Body of pancreas (tissue), 4 donors: Measurements from ENCODE around the gene DBF4B. TPM values are rescaled to one million over a fixed set of nuclear protein-coding genes. Genes with fewer than 3 reads are reported as not detected.

ENCODE experiments used
- ATAC-seq: fragments of 150-250 bp; one replicate; pipeline ENCODE4 v1.9.1; 2016
- DNase-seq, 4 donors: peaks; one replicate each; pipeline ENCODE4 v3.0.0-alpha.2; 2019
- H3K27ac ChIP-seq, 4 donors: fragments of 200-600 bp; sonication (generic); 1 replicate in 3 of 4; 2 replicates in 1 of 4; pipeline versions ENCODE4 v1.5.1 to v1.6.1; 2016 to 2019; ENCODE audit warnings: mild to moderate bottlenecking in 1 of 4, mixed read lengths in 1 of 4, moderate library complexity in 1 of 4
- H3K27me3 ChIP-seq, 2 donors: fragments of 200-600 bp; sonication (generic); one replicate each; pipeline ENCODE4 v1.6.0; 2016; ENCODE audit warnings: mild to moderate bottlenecking in 1 of 2
- H3K36me3 ChIP-seq, 2 donors: fragments of 200-600 bp; sonication (generic); replicated peaks in 1 of 2; 2 replicates each; pipeline ENCODE4 v1.5.1; 2016; ENCODE audit warnings: low read depth in 2 of 2; ENCODE audit not compliant: insufficient read depth in 1 of 2
- H3K4me1 ChIP-seq: fragments of 200-600 bp; sonication (generic); one replicate; pipeline ENCODE4 v1.6.0; 2016
- H3K4me3 ChIP-seq, 2 donors: fragments of 200-600 bp; sonication (generic); 1 replicate in 1 of 2; 2 replicates in 1 of 2; pipeline ENCODE4 v1.5.1; 2016 to 2019
- H3K9me3 ChIP-seq, 3 donors: fragments of 200-600 bp; sonication (generic); 1 replicate in 2 of 3; 2 replicates in 1 of 3; pipeline ENCODE4 v1.5.1; 2016
- CTCF ChIP-seq, 7 experiments: fragments of 450-650 bp in 4 of 7; fragments of 200-600 bp in 3 of 7; sonication (generic) in 3 of 7; IDR thresholded peaks; one replicate each; pipeline ENCODE4 v1.5.1; 2016 to 2019; ENCODE audit warnings: antibody characterized with exemption in 7 of 7
- POLR2A ChIP-seq, 3 donors: fragments of 450-650 bp; IDR thresholded peaks; one replicate each; pipeline ENCODE4 v1.6.1; 2016; ENCODE audit warnings: antibody characterized with exemption in 3 of 3, mild to moderate bottlenecking in 2 of 3
- WGBS, 2 donors: methylation state at CpG; one replicate each; pipeline ENCODE4 v1.1.5; 2017; 5-methylcytosine and 5-hydroxymethylcytosine counted together
- intact Hi-C: fragments of 100-400 bp; cut with DNase I; formaldehyde crosslinking; loops from one replicate; pipeline ENCODE4 v1.15.1; 2023
- small RNA-seq: library from RNA; depleted of rRNA; stranded (forward); fragments of <200 nt; gene quantifications from one replicate; pipeline ENCODE3, GENCODE V24; 2016
- total RNA-seq, 2 donors: library from RNA; depleted of rRNA; stranded (reverse); fragments of >200 nt; gene quantifications; one replicate each; pipeline ENCODE4 v1.1.0, GENCODE V29; 2016

The DBF4B gene
- total RNA-seq, 2 donors from 2014 or later: 2.0 to 3.4 TPM

DNA sequence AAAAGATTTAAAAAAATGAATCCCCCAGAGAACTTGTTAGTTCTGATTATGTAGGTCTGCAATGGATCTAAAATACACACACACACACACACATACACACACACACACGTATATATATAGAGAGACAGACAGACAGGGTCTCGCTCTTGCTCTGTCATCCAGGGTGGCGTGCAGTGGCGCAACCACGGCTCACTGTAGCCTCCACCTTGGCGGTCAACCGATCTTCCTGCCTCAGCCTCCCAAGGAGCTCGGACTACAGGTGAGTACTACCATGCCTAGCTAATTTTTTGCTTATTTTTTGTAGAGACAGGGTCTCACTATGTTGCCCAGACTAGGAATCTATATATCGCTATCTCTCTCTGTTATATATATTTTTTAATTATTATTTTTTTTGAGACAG is 88.3 kb downstream of the DBF4B start:
- Histone ChIP-seq H3K27me3 (no peaks in the 10 kb centered on the region), H3K27ac (no peak overlapping the region), H3K4me1 (no peaks in the 10 kb centered on the region), H3K4me3 (no peak overlapping the region), H3K9me3 (no peaks in the 10 kb centered on the region), H3K36me3 (no peaks in the 10 kb centered on the region)
- no peak for ATAC-seq
- no peak for DNase-seq
- WGBS, 2 donors: 84 to 88% methylated on average over 9 of the region's 9 CpGs
- TF ChIP-seq CTCF (IDR thresholded peaks at IDR 0.05): no peak
- TF ChIP-seq POLR2A (IDR thresholded peaks at IDR 0.05): no peak
- intact Hi-C loops: no loop called here

DNA sequence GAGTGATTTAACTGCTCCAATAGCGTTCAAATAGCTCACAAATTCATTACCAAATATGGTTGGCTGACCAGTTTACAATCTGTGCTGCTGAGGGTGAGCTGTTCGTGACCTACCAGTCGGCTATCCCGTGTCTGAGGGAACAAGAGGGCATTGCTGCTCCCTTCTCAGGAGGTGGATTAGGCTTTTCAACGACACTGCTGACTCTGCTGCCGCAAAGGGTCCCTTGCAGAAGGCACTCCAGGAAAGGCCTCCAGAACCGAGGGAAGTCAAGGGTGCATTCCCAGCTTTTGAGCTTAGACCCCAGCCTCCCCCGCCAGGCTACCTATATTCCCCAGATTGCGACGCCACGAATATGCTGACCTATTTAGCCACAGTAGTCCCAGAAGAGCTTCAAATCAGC is 89.3 kb downstream of the DBF4B start:
- DNase-seq (no peak), ATAC-seq (no peak)
- Histone ChIP-seq H3K9me3 (no peaks in the 10 kb centered on the region), H3K4me3 (no peak overlapping the region), H3K4me1 (no peaks in the 10 kb centered on the region), H3K27ac (no peak overlapping the region), H3K27me3 (no peaks in the 10 kb centered on the region), H3K36me3 (no peaks in the 10 kb centered on the region)
- 76 to 80% methylated on average over 10 to 11 of the region's 11 CpGs for WGBS, 2 donors
- TF ChIP-seq POLR2A (IDR thresholded peaks at IDR 0.05) (no peak), CTCF (IDR thresholded peaks at IDR 0.05) (no peak)
- intact Hi-C loops: no loop called here

DNA sequence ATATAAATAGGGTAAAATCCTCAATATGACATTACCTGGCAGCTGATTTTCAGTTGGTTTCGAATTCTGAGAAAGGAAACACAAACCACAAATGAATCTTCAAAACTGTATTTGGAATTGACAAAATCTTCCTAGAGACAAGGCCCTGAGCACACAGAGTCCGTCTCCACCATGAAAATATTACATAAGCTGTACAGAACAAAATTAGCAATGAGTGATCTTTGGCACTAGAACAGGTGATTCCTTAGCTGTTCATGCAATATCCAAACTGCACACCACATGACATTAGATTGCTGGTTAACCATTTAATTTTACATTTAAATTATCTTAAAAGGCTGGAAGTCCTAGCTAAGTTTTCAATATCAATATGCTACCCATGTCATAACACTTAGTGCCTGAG is 89.9 kb downstream of the DBF4B start:
- H3K27ac ChIP-seq: no peak overlapping the region
- no peaks in the 10 kb centered on the region for H3K36me3 ChIP-seq
- TF ChIP-seq POLR2A (IDR thresholded peaks at IDR 0.05): no peak
- ATAC-seq (no peak), DNase-seq (no peak)
- no peak overlapping the region for H3K4me3 ChIP-seq
- no peaks in the 10 kb centered on the region for H3K27me3 ChIP-seq
- intact Hi-C loops: no loop called here
- no peaks in the 10 kb centered on the region for H3K4me1 ChIP-seq
- 49 to 57% methylated on average over 2 of the region's 2 CpGs for WGBS, 2 donors
- H3K9me3 ChIP-seq: no peaks in the 10 kb centered on the region

Small RNA genes within 50 kb of the gene (small RNA-seq; reads per million reads assigned to genes)
- gene RN7SL819P: not detected

Other genes with a start within 250 kb of the DBF4B start
- gene GPATCH8, start 205.3 kb upstream of the DBF4B start, total RNA-seq: 10 to 100 TPM; 25.7 to 33.9 TPM
- under 1 TPM in 1 of 2 donors, not detected in 1; 0.52 TPM for gene FZD2, start 151.2 kb upstream of the DBF4B start, total RNA-seq
- not detected for gene MEIOC, start 52.2 kb upstream of the DBF4B start, total RNA-seq
- 1 to 10 TPM; 5.9 to 7.0 TPM for gene CCDC43, start 18.9 kb upstream of the DBF4B start, total RNA-seq
- under 1 TPM; under 0.01 TPM for gene ADAM11, start 50.3 kb downstream of the DBF4B start, total RNA-seq
- gene GJC1, start 121.6 kb downstream of the DBF4B start, total RNA-seq: 1 to 10 TPM; 1.6 to 2.6 TPM
- gene HIGD1B, start 139.2 kb downstream of the DBF4B start, total RNA-seq: 1 to 10 TPM in 1 of 2 donors, not detected in 1; 9.6 TPM
- 10 to 100 TPM; 31.6 to 49.8 TPM for gene EFTUD2, start 190.8 kb downstream of the DBF4B start, total RNA-seq
- 1 to 10 TPM; 2.0 to 7.0 TPM for gene GFAP, start 206.8 kb downstream of the DBF4B start, total RNA-seq
- gene KIF18B, start 239.1 kb downstream of the DBF4B start, total RNA-seq: under 1 TPM in 1 of 2 donors, not detected in 1; 0.26 TPM